ENCODE data around the gene CD300LD. TPM values are rescaled to one million over a fixed set of nuclear protein-coding genes. Genes with fewer than 3 reads are reported as not detected.
"Not testable (repeated sequence)": the region's sequence is repeated elsewhere in the genome, so short reads cannot be mapped to it uniquely, and the experiment has no call there.

Gene CD300LD
- total RNA-seq, 1 donor from 2014 or later, result not detected

DNA sequence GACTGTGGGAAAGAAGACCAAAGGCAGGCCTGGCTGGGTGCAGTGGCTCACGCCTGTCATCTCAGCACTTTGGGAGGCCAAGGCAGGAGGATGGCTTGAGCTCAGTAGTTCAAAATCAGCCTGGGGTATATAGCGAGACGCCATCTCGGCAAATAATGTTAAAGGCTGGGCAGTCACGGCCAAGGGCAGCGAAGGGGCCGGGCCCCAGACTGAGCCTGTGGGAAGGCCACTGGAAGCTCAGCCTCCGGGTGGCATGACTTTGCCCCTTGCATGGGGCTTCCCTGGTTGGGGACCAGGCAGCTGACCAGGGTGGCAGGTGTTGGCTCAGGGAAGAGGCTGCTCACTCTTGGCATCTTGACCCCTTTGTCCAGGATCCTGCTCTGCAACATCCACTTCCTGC, 14.0 kb upstream of the CD300LD start:
- intact Hi-C loops (cut with micrococcal nuclease), result no loop called here

DNA sequence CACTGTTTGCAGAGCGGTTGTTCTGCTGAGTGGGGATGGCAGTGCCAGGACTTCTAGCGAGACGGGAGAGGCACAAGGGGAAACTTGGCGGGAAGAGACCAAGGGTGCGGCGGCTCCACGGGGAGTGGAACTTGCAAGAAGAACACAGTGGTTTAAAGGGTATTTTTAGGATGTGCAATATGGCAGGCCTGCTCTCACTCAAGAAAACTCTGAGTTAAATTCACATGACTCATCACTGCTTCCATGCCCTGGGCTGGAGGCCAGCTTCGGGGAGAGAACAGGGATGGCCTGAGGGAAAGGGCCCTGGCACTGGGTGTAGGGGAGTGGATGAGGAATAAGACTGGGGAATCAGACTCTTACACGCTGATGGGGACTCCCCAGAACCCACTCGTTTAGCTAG, 13.3 kb upstream of the CD300LD start:
- intact Hi-C loops (cut with micrococcal nuclease), result no loop called here

GRCh38 chr17:74604761-74605160, 12.7 kb upstream of the CD300LD start:
- intact Hi-C loops (cut with micrococcal nuclease), result loop anchor here (5.0 kb wide), 1 partner anchor 57 kb away; the partner anchor contains the start of gene CD300C

DNA sequence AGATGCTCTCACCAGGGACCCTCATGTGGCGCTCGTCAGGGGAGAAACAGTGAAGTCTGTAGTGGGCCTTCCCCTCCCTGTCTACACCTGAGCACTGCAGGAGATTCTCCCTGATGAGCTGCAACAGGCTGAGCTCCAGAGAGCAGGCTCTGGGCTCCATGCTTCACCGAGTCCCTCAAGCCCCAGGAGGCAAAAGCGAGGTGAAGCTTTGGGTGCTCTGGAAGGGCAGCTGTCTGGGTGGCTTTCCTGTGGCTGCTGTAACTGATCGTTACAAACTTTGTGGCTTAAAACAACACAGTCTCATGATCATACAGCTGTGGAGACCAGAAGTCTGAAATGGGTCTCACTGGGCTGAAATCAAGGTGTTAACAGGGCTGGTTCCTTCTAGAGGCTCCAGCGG, 12.1 kb upstream of the CD300LD start:
- intact Hi-C loops (cut with micrococcal nuclease), result loop anchor here (5.0 kb wide), 1 partner anchor 57 kb away; the partner anchor contains the start of gene CD300C

DNA sequence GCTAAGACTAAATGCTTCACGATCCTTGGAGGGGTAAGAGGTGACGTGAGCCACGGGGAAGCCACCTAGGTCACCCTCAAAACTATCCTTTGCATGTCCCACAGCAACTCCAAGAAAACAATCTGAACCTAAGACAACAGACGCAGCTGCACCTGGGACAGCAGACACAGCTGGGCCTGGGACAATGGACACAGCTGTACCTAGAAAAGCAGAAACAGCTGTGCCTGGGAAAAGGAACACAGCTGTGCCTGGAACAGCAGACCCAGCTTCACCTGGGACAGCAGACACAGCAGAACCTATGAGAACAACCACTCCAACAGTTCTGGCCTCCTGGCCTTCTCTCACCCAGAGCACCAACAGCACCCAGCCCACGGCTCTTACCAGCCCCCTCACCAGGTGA, 11.7 kb upstream of the CD300LD start:
- intact Hi-C loops (cut with micrococcal nuclease), result loop anchor here (5.0 kb wide), 1 partner anchor 56 kb away; the partner anchor contains the start of gene CD300C

DNA sequence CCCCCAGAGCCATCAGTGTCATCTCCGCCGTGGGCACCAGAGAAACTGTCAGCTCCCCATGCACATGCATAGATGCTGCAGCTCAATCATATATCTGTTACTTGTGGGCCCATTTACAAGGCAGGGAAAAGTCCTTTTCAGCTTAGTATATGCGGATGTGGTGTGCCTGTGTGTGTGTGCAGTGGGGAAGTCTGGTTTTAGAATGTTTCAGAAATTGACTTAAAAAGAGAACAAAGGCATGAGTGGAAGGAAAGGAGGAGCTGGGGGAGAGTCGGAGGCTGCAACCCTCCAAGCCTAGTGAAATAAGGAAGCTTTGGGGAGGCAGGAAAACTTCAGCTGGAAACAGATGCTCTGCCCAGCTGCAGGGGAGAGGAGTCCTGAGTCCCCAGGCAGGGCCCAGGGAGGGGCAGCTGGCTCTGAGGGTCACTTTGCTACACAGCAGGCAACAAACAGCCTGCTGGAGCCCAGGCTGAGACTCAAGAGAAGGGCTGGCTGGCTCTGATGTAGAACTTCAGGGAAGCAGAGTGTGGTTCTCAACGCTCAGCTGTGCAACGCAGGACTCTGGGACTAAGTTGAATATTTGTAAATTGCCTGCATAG, 11.1 kb upstream of the CD300LD start:
- intact Hi-C loops (cut with micrococcal nuclease), result loop anchor here (5.0 kb wide), 1 partner anchor 56 kb away; the partner anchor contains the start of gene CD300C

- intact Hi-C loops (cut with micrococcal nuclease), result loop anchor here (1.0 to 5.0 kb wide), 2 partner anchors 55 to 223 kb away; partner anchors contain the start of gene CD300C
Measured at GRCh38 chr17:74601944-74602572, 10.0 kb upstream of the CD300LD start.

DNA sequence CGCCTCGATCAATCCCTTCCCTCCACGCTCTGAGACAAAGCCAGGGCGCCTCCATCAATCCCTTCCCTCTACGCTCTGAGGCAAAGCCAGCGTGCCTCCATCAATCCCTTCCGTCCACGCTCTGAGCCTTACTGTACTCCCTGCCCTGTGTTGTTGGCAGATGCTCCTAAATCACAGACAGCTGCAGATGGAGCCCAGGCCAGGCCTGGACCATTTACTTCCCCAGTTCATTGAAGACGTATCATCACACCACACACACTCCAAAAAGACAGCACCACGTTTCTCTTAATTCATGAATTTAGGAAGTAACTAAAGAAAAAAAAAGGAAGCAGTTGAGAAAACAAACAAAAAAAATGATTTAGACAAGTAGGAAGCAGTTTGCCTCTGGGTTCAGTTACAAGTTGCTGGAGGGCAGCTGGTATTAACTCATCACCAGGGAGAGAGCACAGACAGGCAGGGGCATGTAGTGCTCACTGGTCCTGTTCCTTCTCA, 7.4 kb upstream of the CD300LD start:
- intact Hi-C loops (cut with micrococcal nuclease), result no loop called here

DNA sequence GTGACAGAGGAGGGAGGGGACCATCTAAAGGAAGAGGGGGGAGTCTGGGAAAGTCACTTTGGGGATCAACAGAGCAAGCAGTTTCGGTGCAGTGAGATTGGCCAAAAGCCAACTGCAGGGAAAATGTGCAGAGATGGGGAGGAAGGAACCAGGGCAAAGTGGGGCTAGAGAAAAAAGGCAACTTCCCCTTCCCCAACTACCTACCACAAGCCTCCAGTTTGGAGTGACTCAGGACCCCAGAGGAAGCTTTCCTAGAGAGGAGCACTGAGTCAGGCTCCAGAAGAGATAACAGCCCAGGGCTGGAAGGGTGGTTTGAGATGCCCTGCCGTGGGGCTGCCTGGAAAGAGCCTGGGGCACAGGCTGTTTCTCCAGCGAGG, 6.9 kb upstream of the CD300LD start:
- intact Hi-C loops (cut with micrococcal nuclease), result no loop called here

DNA sequence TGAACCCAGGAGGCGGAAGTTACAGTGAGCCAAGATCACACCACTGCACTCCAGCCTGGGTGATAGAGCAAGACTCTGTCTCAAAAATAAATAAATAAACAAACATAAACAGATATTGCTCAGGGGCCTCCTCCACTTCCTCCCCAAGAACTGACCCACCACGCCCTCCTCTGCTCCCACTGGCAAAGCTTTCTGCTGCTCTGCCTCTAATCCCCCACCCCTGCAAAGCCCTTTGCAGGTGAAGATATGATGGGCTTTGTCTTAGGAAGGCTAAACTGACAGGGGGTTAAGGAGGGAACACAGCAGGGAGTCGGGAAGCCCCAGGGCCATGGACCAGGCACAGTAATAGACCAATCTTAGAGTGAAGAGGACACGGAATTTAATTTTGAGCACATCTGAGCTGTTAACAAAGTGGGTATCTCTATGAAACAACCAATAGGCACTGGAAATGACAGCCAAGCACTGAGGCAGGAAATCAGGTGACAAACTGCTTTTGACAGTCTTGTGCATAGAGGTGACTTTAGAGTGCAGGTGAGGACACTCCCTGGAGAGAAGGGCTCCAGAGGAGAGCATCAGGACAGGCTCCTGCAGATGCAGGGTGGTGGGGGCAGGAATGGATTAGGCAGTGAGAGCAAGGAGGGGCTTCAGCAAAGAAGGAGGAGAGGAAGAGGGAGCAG, 6.4 kb upstream of the CD300LD start:
- intact Hi-C loops (cut with micrococcal nuclease), result no loop called here

- intact Hi-C loops (cut with micrococcal nuclease), result no loop called here
Measured at GRCh38 chr17:74597069-74597790, 5.1 kb upstream of the CD300LD start.

GRCh38 chr17:74595037-74595750, 3.1 kb upstream of the CD300LD start:
- intact Hi-C loops (cut with micrococcal nuclease), result no loop called here

- intact Hi-C loops (cut with micrococcal nuclease), result no loop called here
Measured at GRCh38 chr17:74591503-74591902, 580 bp downstream of the CD300LD start.

GRCh38 chr17:74585711-74586110, 6.4 kb downstream of the CD300LD start:
- intact Hi-C loops (cut with micrococcal nuclease), result no loop called here

DNA sequence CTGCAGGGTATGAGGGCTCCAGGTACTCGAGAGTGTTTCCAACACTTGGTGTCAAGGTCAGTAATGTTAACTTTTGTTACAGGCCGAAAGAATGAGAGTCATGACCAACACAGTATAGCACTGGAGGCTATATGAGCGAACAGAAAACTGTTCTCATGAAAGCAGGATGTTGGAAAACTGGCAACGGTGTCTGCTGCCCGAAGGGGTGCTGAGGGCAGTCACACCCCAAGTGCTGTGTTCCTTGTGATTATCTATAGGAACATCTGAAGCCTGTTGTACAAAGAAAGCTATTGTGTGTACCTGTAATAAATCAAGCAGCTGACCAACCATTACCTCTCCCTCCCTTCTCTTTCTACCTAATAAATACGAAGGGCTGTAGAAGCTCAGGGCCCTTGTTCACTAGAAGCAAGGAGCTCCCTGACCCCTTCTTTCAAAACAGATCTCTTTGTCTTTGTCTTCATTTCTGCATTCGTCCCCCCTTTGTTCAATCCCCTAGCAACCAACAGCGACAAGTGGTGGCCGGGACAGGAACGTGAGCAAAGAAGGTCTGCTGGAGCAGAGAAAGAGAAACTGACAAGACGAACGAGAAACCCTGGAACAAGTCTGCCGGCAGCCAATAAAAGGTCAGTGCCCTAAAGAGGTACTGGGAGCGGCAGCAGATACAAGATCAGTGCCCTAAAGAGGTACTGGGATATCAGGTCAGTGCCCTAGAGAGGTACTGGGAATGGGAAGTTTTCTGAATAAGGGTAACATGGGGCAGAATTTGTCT, 7.6 kb downstream of the CD300LD start:
- intact Hi-C loops (cut with micrococcal nuclease), result no loop called here

DNA sequence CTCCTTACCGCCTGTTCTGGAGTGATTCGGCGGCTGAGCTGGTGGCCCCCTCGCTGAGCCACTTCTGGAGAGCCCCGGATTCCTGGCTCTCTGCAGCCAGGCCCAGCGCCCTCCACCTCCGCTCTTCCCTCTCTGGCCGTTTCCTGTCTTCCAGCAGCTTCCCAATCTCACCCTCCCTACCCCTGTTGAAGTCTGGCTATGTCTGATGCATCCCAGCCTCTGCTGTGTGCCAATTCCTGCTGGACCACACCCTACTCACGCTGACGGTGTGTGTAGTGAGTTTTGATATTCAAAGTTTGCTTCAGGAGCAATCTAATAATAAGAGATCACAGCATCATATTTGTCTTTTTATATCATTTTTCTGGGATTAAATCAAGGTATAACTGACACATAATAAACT, 9.4 kb downstream of the CD300LD start:
- intact Hi-C loops (cut with micrococcal nuclease), result no loop called here

DNA sequence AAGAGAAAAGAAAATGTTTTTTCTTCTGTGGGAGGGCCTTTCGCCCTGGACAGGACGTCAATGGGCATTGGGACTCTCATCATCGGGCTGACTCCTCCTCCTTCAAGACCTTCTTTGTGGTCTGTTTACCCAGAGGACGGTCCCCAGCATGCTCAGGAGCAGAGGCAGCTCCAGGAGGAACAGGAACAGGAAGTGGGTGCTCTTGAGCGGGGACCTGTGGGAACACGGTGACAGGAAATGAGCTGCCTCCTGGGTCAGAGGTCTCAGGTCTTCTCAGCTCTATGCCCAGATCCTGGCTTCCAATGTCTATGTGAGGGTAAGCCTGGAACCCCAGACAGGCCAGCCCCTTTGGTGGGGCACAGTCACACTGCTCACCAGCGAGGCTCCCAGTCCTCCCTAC, 12.2 kb downstream of the CD300LD start:
- intact Hi-C loops (cut with micrococcal nuclease), result no loop called here

GRCh38 chr17:74578979-74579378, 13.1 kb downstream of the CD300LD start:
- intact Hi-C loops (cut with micrococcal nuclease), result no loop called here

DNA sequence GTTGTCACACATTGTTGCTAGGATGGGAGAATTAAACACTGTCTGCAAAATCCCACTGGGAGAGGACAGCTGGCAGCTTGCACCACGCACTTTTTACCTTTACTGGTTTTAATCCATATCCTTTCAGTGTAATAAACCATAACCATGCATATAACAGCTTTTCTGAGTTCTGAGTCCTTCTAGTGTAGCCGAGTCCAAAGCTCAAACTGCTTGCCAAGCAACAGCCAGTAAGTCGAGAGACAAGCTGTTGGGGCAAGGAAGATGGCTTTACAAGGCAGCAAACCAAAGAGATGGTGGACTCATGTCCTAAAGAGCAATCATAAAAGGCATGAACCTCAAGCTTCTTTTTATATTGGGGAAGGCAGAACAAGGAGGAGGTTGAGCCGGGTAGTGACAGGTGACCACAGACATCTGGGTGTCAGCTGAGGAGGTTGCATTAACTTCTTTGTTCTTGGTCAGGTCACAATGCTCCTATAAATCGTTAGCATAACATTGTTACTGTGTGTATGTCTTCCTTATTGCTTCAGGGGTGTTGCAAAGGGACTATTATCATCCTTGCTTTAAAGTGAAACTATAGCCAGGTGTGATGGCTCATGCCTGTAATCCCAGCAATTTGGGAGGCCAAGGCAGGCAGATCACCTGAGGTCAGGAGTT, 17.5 kb downstream of the CD300LD start:
- intact Hi-C loops (cut with micrococcal nuclease), result no loop called here

DNA sequence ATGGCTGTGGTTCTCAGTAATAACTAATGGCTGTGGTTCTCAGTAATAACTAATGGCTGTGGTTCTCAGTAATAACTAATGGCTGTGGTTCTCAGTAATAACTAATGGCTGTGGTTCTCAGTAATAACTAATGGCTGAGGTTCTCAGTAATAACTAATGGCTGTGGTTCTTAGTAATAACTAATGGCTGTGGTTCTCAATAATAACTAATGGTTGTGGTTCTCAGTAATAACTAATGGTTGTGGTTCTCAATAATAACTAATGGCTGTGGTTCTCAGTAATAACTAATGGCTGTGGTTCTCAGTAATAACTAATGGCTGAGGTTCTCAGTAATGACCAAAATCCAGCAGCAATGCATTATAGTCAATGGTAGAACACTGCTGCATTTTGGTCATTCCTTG, 18.4 kb downstream of the CD300LD start:
- intact Hi-C loops (cut with micrococcal nuclease), result not testable (repeated sequence)

All from T-helper 2 cell treated with Interferon-gamma antibody and Interleukin-4, amounts not matched to agents 100 ng/mL and 5 ng/mL, for 36 hours (primary cell).